ENCODE measurements around the gene PPDPF.
"Not testable (repeated sequence)": the region's sequence is repeated elsewhere in the genome, so short reads cannot be mapped to it uniquely, and the experiment has no call there.

Gene PPDPF

GRCh38 chr20:63500902-63501817 lies 19.4 kb upstream of the PPDPF start:
- no peak for FAIRE-seq

GRCh38 chr20:63501818-63502670 lies 18.5 kb upstream of the PPDPF start:
- FAIRE-seq: no peak

- no peak for FAIRE-seq
These were observed 17.8 kb upstream of the PPDPF start for GRCh38 chr20:63502671-63503172.

GRCh38 chr20:63503524-63503923 lies 17.0 kb upstream of the PPDPF start:
- FAIRE-seq: no peak

GRCh38 chr20:63504642-63505041 lies 15.9 kb upstream of the PPDPF start:
- FAIRE-seq: no peak

GRCh38 chr20:63505281-63505680 lies 15.3 kb upstream of the PPDPF start:
- FAIRE-seq: no peak

GRCh38 chr20:63505723-63506122 lies 14.8 kb upstream of the PPDPF start:
- FAIRE-seq: no peak

- FAIRE-seq: no peak
These were observed 13.4 kb upstream of the PPDPF start for GRCh38 chr20:63507083-63507743.

GRCh38 chr20:63508072-63508768 lies 12.3 kb upstream of the PPDPF start:
- no peak for FAIRE-seq

GRCh38 chr20:63509088-63509564 lies 11.4 kb upstream of the PPDPF start:
- FAIRE-seq: no peak

GRCh38 chr20:63513207-63513606 lies 7.4 kb upstream of the PPDPF start:
- FAIRE-seq: no peak

GRCh38 chr20:63514520-63514919 lies 6.0 kb upstream of the PPDPF start:
- not testable (repeated sequence) for FAIRE-seq

- no peak for FAIRE-seq
These were observed 2.9 kb upstream of the PPDPF start for GRCh38 chr20:63517376-63518309.

GRCh38 chr20:63518351-63518861 lies 2.2 kb upstream of the PPDPF start:
- no peak for FAIRE-seq

- FAIRE-seq: no peak
These were observed 1.5 kb upstream of the PPDPF start for GRCh38 chr20:63518946-63519667.

- no peak for FAIRE-seq
These were observed 679 bp upstream of the PPDPF start for GRCh38 chr20:63519668-63520503.

GRCh38 chr20:63520934-63521601 lies 503 bp downstream of the PPDPF start:
- FAIRE-seq: no peak

- FAIRE-seq: no peak
These were observed 1.0 kb downstream of the PPDPF start for GRCh38 chr20:63521602-63522001.

All from colon (tissue), 2 donors.